Measurements from ENCODE around the gene ACSM6.

DNA sequence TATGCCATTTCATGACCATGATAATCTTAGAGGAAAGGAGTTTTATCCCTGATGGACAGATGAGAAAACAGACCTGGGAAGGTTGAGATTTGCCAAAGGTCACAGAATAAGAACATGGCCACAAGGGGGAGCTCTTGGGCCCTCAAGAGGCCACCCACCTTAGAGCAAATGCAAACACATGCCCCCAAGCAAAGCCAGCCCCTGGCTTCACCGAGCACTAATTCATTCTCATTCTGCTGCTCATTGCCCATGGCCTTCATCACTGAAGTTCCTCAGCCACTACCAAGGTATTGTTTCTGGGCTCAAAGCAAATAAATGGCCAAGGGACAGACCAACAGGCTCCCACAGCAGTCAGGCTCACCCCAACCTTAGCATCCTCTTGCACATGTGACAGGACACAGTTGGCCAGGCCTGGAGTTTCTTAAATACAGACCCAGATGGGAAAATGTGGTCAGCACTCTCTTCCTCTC is 52.6 kb downstream of the ACSM6 start:
- TF ChIP-seq POLR2A (IDR thresholded peaks at IDR 0.05): no peak
- no peak for TF ChIP-seq EP300 (IDR thresholded peaks at IDR 0.05)
